GM12801 (cell line): ENCODE measurements around the gene SERPINA1.

Experiments used
- TF ChIP-seq, protein P1 (sequence below): IDR thresholded peaks from one replicate; pipeline ENCODE4 v1.5.1; 2011; ENCODE audit warnings: control low read depth; ENCODE audit not compliant: insufficient read length; ENCODE audit errors: extremely low read depth

SERPINA1 gene

DNA sequence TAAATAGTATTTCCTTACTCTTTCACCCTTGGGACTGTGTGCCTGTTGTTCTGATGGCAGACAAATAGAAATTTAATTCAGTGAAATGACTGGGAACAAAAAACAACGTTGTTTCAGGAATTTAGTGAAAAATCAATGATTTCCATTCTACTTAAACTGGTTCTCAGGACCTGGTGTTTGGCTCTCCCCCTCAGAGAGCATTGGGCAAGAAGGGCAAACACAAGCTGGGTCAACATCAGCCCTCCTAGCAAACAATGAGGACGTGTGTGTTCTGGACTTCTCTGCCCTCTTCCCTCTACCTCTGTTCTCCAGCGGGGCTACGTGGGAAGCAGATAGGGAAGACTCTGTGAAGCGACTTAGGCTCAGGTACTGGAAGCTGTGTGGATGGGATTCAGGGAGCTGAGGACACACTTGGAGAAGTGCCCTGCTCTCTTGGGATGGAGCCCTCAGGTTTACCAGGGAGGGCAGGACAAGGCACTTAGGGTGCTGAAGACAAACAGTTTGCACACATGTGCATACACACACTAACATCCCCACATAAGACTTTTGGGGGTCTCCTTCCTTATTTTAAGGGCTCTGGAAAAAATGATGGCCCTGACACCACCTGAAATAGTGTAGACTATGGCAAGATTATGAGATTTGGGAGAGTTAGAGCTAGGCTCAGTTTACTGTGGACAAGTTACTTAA lies 7.6 kb upstream of the SERPINA1 start:
- TF ChIP-seq, protein P1, sequence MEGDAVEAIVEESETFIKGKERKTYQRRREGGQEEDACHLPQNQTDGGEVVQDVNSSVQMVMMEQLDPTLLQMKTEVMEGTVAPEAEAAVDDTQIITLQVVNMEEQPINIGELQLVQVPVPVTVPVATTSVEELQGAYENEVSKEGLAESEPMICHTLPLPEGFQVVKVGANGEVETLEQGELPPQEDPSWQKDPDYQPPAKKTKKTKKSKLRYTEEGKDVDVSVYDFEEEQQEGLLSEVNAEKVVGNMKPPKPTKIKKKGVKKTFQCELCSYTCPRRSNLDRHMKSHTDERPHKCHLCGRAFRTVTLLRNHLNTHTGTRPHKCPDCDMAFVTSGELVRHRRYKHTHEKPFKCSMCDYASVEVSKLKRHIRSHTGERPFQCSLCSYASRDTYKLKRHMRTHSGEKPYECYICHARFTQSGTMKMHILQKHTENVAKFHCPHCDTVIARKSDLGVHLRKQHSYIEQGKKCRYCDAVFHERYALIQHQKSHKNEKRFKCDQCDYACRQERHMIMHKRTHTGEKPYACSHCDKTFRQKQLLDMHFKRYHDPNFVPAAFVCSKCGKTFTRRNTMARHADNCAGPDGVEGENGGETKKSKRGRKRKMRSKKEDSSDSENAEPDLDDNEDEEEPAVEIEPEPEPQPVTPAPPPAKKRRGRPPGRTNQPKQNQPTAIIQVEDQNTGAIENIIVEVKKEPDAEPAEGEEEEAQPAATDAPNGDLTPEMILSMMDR: no peak

DNA sequence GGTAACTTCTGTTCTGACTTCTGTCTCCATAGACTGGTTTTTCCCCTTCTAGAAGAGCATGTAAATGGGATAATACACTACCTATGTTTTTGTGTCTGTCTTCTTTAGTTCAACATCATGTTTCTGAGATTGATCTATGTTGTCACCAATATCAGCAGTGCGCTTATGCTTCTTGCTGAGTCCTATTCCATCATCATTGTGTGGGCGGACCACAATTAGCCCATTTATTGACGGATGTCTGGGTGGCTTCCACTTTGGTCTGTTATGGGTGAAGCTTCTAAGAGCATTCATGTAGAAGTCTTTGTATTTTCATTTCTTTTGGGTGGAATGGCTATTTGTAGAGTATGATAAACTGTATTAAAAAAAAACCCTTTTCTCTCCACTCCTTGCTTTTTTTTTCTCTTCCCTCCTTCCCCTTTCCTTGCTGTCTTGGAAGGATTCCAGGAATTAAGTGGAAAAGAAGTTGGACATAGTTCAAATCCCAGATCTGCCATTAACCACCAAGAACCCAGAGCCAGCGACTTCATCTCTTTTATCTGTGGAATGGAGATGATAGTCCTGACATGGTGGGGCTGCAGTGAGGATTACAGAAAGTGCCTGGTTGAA lies 7.0 kb upstream of the SERPINA1 start:
- TF ChIP-seq, protein P1: no peak

DNA sequence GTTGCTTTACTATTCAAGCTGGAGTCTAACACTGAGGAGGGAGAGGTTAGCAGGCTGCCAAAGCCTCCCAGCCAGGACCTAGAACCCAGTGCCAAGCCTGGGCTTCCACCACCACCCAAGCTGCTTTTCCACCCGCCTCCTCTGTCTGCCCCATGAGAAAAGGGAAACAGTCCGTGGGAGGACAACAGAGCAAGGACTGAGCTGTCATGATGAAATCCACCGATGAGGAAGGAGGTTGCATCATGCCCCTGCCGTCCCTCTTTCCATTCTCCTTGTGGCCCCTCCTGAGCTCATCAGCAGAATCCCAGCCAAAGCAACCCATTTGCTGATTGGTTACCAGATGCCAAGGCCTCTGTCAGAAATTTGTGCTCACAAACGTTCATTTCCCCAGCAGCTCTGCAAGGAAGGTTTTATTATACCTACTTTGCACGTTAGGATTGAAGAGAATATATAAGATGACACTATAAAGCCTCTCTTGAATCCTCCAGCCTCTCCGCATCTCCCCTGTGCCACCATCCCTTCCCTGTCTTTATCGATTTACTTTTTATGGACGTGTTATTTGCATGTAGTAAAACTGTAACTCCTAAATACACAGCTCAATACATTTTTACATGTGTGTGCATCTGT lies 6.3 kb upstream of the SERPINA1 start:
- TF ChIP-seq, protein P1: no peak

DNA sequence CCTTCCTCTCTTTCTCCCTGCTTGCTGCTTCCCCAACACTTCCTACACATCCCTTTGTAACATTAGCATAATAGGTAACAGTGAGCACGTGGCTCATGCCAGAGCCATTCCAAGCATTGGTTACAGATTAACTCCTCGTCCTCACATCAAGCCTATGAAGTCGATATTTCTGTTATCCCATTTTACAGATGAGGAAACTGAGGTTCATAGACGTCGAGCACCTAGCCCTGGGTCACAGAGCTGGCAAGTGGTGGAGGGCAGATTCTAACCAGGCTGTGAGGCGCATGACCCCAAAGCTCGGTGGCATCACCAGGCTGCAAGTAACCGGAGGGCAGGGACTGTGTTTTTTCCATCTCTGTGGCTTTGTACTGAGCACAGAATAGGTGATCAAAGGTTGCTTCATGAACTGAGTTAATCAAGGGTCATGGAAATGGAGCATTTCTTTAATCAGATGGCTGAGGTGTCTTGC lies 5.7 kb upstream of the SERPINA1 start:
- TF ChIP-seq, protein P1: no peak

DNA sequence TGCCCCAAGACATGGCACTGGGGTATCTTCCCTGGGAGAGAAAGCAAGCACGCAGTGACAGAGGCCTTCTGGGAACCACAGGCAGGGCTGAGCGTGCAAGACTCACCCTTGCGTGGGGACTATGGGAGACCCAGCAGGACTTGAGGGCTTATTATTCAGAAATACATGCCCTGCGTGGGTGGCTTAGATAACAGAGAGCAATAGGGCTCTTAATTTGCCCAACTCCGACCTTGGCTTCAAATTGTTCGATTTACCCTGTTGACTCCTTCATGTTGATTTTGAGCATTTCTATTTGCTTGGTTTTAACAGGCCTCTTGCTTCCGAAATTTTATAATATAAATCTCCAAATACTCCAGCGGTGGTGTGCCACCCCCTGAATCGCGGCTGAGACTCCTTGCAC lies 5.1 kb upstream of the SERPINA1 start:
- TF ChIP-seq, protein P1: no peak

DNA sequence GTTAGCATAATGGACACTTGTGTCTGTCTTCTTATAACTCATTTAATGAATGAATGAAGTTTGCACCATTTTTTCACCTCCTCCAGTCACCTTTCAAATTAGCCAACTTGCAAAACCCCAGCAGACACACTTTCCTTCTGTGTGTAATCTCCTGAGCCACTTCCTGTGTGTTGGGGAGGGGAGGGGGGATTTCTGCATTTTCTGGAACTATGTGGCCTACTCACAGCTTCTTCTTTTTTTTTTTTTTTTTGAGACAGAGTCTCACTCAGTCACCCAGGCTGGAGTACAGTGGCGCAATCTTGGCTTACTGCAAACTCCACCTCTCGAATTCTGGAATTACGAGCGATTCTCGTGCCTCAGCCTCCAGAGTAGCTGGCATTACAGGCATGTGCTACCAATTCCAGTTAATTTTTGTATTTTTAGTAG lies 4.1 kb upstream of the SERPINA1 start:
- TF ChIP-seq, protein P1: no peak

DNA sequence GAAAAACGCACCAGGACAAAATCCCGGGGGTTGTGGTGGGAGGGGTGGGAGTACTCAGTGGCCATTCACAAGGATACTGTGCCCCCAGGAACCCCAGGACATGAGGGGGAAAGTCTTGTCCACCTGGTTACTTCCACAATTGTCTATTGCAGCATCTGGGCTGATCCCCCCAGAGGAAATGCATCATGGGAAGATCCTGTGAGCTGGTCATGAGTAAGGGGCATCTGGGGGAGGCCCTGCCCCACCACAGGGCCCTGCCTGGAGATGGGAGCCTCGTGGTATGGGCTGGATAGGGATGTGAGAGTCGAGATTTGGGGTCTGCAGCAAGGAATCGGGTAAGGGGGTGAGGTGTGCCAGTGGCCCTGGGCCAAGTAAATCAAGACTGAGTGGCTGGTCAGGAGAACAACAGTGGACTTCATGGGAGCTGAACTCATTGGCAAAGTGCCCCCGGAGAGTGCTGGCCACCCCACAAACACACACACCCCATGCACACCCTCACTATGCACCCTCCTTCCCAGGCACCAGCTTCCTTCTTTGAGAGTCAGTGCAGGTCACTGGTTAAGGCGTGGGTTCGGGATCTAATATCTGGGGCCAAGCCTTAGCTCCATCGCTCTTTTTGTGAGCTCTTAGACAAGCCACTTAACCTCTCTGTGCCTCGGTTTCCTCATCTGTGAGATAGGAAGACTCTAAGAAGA lies 3.0 kb upstream of the SERPINA1 start:
- TF ChIP-seq, protein P1: no peak
